ENCODE measurements around the gene TWIST2.

Gene TWIST2

GRCh38 chr2:238839428-238839827 lies 8.5 kb upstream of the TWIST2 start:
- no peak for DNase-seq

GRCh38 chr2:238841542-238842164 lies 6.2 kb upstream of the TWIST2 start:
- no peak for DNase-seq

- no peak for DNase-seq
Observed at GRCh38 chr2:238843476-238843875, 4.4 kb upstream of the TWIST2 start.

- DNase-seq: no peak
Observed at GRCh38 chr2:238845583-238846377, 2.1 kb upstream of the TWIST2 start.

- no peak for DNase-seq
Observed at GRCh38 chr2:238846378-238846627, 1.6 kb upstream of the TWIST2 start.

- no peak for DNase-seq
Observed at GRCh38 chr2:238846628-238847418, 1.1 kb upstream of the TWIST2 start.

GRCh38 chr2:238847419-238847801 lies 475 bp upstream of the TWIST2 start:
- no peak for DNase-seq

- no peak for DNase-seq
Observed at GRCh38 chr2:238848691-238848975, 748 bp downstream of the TWIST2 start.

GRCh38 chr2:238848976-238849853 lies 1.3 kb downstream of the TWIST2 start:
- DNase-seq: no peak

- DNase-seq: no peak
Observed at GRCh38 chr2:238850091-238850490, 2.2 kb downstream of the TWIST2 start.

GRCh38 chr2:238851026-238851425 lies 3.1 kb downstream of the TWIST2 start:
- no peak for DNase-seq

- no peak for DNase-seq
Observed at GRCh38 chr2:238851761-238852160, 3.9 kb downstream of the TWIST2 start.

GRCh38 chr2:238852206-238852869 lies 4.5 kb downstream of the TWIST2 start:
- DNase-seq: no peak

GRCh38 chr2:238853218-238853617 lies 5.3 kb downstream of the TWIST2 start:
- DNase-seq: no peak

GRCh38 chr2:238853721-238854120 lies 5.8 kb downstream of the TWIST2 start:
- DNase-seq: no peak

- DNase-seq: no peak
Observed at GRCh38 chr2:238854246-238854645, 6.4 kb downstream of the TWIST2 start.

GRCh38 chr2:238854699-238855229 lies 6.9 kb downstream of the TWIST2 start:
- no peak for DNase-seq

GRCh38 chr2:238855299-238855698 lies 7.4 kb downstream of the TWIST2 start:
- no peak for DNase-seq

- no peak for DNase-seq
Observed at GRCh38 chr2:238855891-238856580, 8.2 kb downstream of the TWIST2 start.

GRCh38 chr2:238856713-238857567 lies 9.1 kb downstream of the TWIST2 start:
- DNase-seq: no peak

GRCh38 chr2:238857959-238858358 lies 10.1 kb downstream of the TWIST2 start:
- DNase-seq: no peak

All from CD4-positive, alpha-beta T cell treated with Interleukin-10 for 1 hour (primary cell).